GM04503 (cell line): ENCODE data around the gene FBXW2.
"Not testable (repeated sequence)": the region's sequence is repeated elsewhere in the genome, so short reads cannot be mapped to it uniquely, and the experiment has no call there.

Source experiments
- DNase-seq: peaks from one replicate; pipeline ENCODE4 v3.0.0-alpha.2; 2012; ENCODE audit warnings: low read depth

Gene FBXW2, protein sequence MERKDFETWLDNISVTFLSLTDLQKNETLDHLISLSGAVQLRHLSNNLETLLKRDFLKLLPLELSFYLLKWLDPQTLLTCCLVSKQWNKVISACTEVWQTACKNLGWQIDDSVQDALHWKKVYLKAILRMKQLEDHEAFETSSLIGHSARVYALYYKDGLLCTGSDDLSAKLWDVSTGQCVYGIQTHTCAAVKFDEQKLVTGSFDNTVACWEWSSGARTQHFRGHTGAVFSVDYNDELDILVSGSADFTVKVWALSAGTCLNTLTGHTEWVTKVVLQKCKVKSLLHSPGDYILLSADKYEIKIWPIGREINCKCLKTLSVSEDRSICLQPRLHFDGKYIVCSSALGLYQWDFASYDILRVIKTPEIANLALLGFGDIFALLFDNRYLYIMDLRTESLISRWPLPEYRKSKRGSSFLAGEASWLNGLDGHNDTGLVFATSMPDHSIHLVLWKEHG

DNA sequence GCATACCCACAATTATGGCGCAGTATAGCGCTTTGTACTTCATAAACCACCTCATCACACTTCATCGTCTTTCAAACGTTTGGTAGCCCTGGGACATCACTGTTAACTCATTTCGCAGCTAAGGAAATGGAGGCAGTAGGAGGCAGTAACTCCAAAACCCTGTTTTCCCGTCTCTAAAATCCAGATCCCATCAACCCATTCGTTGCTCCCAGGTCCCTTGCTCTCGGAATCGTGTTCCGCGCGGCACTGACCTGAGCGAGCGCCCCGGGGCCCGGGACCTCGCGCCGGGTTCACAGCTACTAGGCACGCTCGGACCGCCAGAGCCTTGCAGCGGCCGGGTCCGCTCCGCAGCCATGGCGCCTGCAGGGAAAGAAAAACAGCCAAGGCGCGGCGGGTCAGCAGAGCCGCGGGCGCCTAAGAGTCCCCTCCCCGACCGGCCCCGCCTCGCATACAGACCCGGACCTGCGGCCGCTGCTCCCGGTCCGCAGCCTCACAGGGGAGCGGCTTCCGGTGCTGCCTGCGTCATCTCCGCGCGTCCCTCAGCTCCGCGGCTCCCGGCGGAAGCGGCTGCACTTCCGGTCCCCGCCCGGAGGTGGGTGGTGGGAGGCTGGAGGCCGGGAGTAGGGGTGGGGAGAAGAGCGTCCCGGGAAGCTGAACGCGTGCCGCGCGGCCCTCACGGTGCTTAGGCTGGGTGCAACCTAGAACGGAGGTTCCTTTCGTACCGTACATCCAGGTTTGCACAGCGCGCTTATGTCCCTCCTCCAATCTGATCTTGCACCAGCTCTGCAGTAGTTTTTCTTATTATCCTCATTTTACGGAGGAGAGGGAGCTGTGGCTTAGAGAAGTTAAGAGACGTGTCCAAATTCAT is at the start of gene FBXW2:
Gene FBXW2 (minus strand): TSS at position 519 of the 868 bp plus-strand sequence. CDS start 5,158 bp downstream, outside the sequence.
- DNase-seq = peak; percentile 41

DNA sequence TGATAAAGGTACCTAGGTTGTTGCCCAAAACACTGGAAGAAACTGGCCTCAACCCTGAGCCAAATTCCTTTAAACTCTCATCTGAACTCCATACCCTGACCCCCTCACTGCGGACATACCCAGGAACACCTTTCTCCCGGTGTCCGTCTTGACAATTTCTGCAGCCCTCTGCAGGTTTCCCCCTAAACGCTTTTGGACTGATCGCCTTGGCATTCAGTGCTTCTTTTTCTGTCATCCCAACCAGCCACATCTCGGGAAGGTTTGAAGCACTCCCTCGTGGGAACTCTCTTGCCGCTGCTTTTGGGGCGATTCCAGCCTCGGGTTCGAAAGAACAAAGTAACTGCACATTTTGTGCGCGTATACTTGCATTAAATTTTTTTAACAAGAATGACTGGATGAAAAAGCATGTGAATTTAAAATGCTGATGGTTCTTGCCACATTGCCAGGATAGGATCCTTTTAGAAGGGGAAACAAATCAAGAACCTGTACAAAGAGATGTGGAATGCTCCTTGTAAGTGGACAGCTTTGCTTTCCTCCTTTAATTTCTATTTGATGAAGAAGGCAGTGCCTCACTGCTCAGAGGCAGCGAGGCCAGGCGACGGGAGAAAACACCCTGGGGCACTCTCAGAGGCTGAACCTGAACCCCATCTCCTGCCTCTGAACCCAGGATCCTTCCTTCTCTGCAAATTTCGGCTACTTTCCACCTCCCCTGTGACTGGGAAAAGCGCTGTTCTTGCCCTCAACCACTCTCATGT is 48.9 kb upstream of the FBXW2 start:
- DNase-seq = no peak

DNA sequence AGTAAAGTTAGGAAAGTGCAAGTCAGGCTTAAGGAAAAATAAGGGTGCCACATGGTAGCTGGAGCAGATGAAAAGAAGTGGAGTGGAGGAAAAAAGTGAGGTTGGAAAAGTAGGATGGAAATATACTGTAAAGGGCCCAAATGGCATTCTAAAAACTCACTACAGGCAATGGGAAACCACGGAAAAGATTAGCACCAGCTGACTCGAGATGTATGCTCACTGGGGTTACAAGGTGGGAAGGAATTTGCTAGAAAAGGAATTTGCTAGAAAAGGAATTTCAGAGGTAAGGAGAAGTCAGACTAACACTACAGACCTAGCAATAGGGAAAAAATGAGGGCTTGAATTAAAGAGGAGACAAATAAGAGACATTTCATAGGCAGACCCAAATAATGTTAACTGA is 45.9 kb upstream of the FBXW2 start:
- DNase-seq = no peak

DNA sequence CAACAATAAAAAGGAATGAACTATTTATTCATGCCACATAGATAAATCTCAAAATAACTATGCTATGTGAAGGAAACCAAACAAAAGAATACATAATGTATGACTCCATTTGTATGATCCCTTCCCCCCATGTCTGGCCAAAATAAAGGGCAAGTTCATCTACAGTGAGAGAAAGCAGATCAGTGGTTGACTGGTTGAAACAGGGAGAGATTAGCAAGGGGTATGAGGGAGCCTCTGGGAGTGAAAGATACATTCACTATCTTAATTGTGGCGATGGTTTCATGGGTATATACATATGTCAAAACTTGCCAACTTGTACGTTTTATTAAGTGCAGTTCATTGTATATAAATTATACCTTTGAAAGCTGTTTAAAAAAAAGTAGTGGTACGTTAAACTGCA is 44.7 kb upstream of the FBXW2 start:
- DNase-seq = no peak

DNA sequence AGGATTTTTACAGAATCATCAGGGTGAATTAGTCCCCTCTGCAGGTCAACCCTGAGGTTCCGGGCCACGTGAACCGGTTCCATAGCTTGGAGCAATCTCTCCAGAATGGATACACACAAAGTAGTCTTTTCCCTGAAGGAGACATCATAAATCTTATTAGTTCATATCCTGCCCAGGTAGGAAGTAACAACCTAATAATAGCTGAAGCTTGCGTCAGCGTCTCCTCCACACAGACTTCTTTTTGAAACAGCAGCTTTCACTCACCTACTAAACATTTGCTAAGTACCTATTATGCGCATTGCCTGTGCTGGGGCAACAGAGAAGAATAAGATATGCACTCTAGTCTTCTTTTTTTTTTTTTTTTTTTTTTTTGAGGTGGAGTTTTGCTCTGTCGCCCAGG is 40.1 kb upstream of the FBXW2 start:
- no peak for DNase-seq

DNA sequence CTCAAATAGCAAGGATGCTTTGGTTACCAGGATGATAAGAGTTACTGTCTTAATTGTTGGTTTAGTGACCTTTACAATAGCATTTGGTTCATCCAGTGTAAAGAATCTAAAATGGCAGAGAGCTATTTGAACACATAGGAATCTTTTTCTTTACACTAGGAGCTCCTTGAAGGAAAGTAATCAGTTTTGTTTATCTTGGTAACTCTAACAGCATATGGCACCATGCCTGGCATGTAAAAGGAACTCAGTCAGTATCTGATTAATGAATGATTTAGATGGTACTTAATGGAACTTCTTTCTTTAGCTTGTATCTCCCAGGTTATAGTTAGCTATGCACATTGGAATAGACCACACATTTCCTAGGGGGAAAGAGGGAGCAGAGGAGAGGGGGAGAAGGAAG is 39.6 kb upstream of the FBXW2 start:
- DNase-seq = no peak

DNA sequence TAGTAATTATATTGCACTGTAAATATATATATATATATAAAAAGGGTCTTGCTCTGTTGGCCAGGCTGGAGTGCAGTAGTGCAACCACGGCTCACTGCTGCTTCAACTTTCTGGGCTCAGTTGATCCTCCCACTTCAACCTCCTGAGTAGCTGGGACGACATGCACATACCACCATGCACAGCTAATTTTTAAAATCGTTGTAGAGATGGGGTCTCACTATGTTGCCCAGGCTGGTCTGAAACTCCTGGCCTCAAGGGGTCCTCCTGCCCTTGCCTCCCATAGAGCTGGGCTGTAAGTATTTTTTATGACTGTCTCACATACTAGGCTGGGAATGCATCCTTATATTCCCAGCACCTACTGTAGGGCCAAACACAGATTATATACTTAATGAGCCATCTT is 37.6 kb upstream of the FBXW2 start:
- DNase-seq = no peak

DNA sequence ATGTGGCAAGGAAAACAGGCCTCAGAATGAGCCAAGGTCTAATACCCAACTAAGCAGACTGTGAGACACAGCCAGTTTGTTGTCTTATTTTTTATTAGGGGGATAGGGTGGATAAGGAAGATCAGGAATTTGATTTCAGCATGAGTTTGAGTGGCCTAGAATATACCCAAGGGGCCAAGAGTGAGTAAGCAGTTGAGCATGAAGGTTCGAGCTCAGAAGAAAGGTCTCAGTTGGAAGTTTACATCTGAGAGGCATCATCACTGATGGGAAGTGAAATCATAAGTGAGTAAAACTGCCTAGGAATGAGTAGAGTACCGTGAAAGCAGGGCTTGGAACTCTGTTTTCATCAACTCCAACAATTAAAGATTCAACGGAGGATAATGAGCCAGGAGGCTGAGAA is 36.9 kb upstream of the FBXW2 start:
- no peak for DNase-seq

DNA sequence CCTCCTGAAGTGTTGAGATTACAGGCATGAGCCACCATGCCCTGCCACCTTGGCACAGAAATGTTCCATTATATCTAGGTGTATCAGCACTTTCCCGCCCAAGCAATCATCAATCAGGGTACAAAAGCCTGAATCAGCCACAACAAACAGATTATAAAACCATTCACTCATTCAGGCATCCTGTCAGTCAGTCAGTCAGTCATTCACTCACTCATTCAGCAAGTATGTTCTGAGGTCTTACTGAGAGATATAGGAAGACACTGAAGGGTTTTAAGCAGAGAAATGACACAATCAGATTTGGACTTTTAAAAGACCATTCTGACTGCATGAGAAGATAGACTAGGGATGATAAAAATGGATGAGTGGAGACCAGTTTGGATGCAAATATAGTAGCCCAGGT is 36.4 kb upstream of the FBXW2 start:
- DNase-seq = no peak

DNA sequence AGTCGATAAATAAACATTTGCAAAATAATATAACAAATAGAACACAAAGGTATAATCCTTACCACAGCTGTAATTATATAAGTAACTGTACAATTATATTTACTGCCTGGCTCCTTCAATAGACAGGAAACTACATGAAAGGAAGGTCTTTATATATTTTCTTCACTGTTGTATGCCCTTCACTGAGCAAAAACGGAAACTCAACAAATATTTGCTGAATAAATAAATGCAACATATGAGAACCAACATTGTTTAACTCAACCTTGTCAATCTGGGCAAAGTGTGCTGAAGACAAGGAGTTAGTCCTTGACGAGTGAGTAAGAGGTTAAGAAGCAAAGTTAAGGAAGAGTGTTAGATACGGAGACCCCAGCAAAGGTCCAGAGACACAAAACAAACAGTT is 26.9 kb upstream of the FBXW2 start:
- no peak for DNase-seq

DNA sequence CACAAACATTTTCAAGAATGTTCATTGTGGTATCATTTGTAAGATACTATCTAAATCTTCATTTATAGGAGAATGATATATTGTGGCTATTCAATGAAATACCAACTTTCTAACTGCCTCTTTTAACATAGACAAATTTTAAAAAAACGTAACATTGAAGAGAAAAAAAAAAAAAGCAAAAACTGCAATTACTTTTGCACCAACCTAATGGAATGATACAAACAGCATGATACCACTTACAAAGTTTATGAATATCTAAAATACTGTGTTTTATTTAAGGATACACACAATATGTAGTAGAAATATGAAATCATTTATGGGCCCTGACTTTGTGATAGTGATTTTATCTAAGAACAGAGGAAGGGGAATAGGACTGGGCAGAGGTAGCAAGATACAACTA is 25.4 kb upstream of the FBXW2 start:
- DNase-seq = no peak

DNA sequence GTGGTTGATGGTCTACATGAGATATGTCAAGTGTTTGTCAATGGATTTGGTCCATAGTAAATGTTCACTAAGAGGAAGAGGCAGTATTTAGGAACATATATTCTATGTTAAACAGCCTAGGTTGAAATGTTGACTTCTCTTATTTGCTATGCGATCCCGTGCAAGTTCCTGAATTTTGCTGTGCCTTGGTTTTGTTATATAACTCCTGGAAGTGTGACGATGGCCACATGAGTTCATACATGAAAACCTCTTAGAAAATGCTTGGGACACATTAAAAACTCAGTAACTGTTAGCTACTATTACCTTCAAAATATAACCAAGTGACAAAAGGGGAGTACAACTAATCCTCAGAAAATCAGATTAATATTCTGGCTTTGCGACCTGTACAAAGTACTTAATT is 21.9 kb upstream of the FBXW2 start:
- DNase-seq = no peak

DNA sequence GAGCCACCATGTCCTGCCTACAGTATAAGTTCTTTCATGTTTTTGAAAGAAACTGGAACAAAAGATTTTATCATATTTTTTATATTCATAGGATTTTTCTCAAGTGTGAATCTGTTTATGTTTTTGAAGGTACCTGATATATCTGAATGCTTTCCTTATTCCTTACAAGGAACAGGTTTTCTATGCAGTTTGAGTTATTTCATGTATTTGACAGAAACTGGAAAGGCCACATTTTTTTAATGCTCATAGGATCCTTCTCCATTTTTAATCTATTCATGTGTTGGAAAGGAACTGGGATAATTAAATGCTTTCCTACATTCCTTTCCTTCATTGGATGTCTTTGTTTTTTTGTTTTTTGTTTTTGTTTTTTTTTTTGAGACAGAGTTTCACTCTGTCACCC is 15.7 kb upstream of the FBXW2 start:
- DNase-seq = no peak

DNA sequence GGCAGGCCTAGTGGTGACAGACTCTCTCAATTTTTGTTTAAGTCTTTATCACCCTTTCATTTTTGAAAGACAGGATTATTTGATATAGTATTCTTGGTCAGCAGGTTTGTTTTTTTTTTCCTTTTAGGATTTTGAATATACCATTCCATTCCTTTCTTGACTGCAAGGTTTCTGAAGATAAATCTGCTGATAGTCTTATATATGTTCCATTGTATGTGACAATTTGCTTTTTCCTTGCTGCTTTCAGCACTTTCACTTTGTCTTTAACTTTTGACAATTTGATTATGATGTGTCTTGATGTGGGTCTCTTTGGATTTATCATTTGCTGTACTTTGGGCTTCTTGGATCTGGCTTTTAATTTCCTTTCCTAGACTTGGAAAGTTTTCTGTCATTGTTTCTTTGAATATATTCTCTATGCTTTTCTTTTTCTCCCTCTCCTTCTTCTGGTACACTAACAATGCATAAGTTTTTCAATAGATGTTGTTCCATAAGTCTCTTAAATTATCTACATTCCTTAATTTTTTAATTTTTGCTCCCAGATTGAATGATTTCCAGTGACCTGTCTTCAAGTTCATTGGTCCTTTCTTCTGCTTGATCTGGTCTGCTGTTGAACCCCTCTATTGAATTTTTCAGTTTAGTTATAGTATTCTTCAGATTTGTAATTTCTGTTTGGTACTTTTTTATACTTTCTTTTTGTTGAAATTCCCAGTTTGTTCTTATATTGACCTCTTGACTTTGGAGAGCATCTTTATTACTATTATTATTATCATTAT is 14.6 kb upstream of the FBXW2 start:
- DNase-seq = no peak

DNA sequence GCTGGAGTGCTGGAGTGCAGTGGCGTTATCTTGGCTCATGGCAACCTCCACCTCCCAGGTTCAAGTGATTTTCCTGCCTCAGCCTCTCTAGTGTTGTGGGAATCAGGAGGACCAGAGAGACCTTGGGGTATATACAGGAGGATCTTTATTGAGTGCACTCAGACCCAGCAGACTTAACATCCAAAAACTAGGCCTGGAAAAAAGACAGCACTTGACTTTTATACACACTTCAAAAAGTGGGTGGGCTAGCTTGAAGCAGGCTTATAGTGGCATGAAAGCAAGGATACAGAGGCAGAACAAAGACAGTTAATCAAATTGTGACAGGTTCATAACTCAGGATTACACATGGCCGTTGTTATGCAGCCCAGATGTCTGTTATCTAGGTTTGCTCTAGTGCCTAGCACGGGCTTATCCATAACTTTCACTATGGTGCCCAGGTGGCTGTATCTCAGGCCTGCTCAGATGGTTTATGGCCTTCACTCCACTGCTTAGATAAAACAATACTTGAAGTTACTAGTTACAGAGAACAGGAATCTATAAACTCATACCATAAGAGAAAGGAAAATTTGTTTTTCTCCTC is 11.7 kb upstream of the FBXW2 start:
- not testable (repeated sequence) for DNase-seq

DNA sequence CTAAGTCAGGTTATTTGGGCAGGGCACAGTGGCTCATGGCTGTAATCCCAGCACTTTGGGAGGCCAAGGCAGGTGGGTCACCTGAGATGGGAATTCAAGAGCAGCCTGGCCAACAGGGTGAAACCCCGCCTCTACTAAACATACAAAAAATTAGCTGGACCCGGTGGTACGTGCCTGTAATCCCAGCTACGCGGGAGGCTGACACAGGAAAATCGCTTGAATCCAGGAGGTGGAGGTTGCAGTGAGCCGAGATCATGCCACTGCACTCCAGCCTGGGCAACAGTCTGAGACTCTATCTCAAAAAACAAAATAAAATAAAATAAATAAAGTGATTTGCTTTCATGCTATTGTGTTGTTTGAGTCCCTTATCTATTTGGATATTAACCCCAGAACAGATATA is 8.2 kb upstream of the FBXW2 start:
- DNase-seq = no peak

DNA sequence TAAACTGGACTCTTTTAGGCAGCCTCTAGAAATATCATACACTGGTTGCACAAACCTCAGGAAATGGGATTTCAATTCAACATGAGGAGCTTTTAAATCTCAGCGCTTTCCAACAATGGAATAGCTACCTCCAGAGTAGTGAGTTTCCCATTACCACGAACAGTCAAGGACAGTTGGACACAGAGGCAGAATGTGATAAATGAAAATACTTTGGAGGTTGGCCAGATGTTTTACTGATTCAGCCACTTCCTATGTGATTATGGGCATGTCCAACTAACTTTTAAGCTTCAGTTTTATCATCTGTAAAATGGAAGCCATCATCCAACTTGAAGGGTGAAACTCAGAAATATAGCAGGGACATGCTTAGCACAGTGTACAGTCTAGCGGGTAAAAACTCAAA is 2.1 kb downstream of the FBXW2 start:
- no peak for DNase-seq

DNA sequence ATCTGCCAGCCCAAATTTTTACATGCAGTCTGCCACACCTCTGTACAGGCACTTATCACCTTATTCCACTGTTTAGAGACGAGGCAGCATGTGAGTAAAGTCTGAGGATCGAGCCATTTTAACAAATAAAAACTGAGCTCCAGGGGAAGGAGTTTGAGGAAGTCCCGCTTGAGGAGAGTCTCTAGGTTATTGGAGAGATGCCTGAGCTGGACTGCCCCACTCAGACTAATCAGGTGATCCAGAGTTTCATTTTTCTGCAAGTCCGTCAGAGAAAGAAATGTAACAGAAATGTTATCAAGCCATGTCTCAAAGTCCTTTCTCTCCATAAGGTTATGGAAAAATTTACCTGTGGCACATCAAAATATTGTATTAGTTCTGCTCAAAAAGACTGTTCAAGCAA is 5.3 kb downstream of the FBXW2 start:
- no peak for DNase-seq

DNA sequence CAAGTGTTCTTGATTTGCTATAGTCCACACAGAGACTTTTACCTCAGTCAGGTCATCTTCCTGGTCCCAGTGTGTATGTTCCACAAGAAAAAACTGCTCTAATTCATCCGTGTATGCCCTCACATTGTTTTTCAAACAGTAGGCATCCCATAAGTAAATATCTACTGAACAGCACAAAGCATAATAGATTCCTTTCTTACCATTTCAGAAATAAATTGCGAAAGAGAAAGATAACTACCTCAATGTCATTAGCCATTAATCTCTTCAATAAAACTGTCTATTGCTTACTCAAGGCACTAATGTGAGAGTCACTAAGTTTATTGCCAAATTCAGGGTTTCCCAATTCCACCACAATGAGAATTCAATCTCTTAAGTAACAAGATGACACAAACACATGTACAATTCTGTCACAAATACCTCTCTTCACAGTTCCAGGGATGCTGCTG is 9.6 kb downstream of the FBXW2 start:
- DNase-seq = peak; percentile 93

DNA sequence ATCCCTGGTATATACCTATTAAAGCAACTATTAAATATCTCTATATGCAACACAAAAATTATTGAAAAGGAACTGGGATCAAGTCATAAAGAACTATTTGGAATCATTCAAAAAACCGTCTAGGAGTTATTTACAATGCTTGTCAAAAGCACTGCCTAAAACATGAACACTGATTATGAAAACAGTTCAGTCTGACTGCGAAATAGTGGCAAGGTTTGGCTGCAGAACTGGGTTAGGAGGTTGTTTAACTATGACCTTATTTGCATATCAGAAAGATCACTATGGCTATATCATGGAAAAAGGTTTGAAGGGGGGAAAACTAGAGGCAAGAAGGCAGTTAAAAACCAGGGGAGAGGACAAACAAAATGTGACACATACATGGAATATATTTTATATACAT is 12.0 kb downstream of the FBXW2 start:
- DNase-seq = no peak

DNA sequence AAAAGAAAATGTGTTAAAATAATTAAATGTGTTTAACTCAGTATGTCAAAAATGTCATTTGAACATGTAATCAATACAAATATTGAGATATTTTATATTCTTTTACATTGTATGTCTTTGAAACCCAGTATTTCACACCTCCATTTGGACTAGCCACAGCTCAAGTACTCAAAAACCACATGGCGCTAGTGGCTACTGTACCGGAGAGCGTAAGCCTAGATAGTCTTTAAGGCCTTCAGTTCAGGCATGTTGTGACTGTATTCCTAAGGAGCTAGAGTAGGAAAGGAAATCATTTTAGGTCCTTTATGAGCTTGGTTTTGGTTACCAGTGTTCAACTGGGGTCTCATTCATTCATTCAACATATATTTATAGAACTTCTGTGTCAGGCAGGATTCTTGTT is 12.8 kb downstream of the FBXW2 start:
- no peak for DNase-seq
